Activated T-helper 17 cell treated with anti-CD3 and anti-CD28 coated beads, Interleukin-2, amount 50 U/mL, for 72 hours (primary cell): ENCODE data around the gene NEU2. TPM values are rescaled to one million over a fixed set of nuclear protein-coding genes. Genes with fewer than 3 reads are reported as not detected.
"Not testable (repeated sequence)": the region's sequence is repeated elsewhere in the genome, so short reads cannot be mapped to it uniquely, and the experiment has no call there.

Experiments used
- ATAC-seq: fragments of 150-1000 bp; cut with Tn5 transposase; replicated peaks from 2 replicates; pipeline ENCODE4 v1.10.0; 2021; ENCODE audit warnings: mild to moderate bottlenecking, moderate library complexity
- H3K27ac Mint-ChIP-seq: one replicate; pipeline ENCODE4 v1.8.0; 2022; ENCODE audit warnings: mixed read lengths
- H3K27me3 Mint-ChIP-seq: one replicate; pipeline ENCODE4 v1.8.0; 2022; ENCODE audit warnings: mixed read lengths
- H3K36me3 Mint-ChIP-seq: one replicate; pipeline ENCODE4 v1.8.0; 2022; ENCODE audit warnings: low read depth, mild to moderate bottlenecking, mixed read lengths
- H3K4me1 Mint-ChIP-seq: one replicate; pipeline ENCODE4 v1.8.0; 2022; ENCODE audit warnings: mixed read lengths
- H3K4me3 Mint-ChIP-seq: one replicate; pipeline ENCODE4 v1.8.0; 2022; ENCODE audit warnings: mild to moderate bottlenecking, mixed read lengths
- H3K9me3 Mint-ChIP-seq: one replicate; pipeline ENCODE4 v1.8.0; 2022; ENCODE audit warnings: mixed read lengths
- total RNA-seq, 2 donors: library from RNA; stranded (reverse); gene quantifications; one replicate each; pipeline ENCODE4 v1.2.3, GENCODE V29; 2022

NEU2 gene
- total RNA-seq, 2 donors from 2014 or later, result not detected

GRCh38 chr2:233052517-233052916 lies 20.0 kb downstream of the NEU2 start:
- H3K9me3 Mint-ChIP-seq, H3K4me3 Mint-ChIP-seq, H3K36me3 Mint-ChIP-seq, H3K4me1 Mint-ChIP-seq, H3K27me3 Mint-ChIP-seq, H3K27ac Mint-ChIP-seq, ATAC-seq: not testable (repeated sequence)

- peaks cover 3% of the 10 kb centered on the region for H3K4me1 Mint-ChIP-seq
- peak; percentile 84 for ATAC-seq
- H3K4me3 Mint-ChIP-seq, result peak overlapping the region; percentile 23
- no peak overlapping the region for H3K27ac Mint-ChIP-seq
- H3K27me3 Mint-ChIP-seq, result no peaks in the 10 kb centered on the region
- H3K36me3 Mint-ChIP-seq, result no peaks in the 10 kb centered on the region
- no peaks in the 10 kb centered on the region for H3K9me3 Mint-ChIP-seq
Measured at GRCh38 chr2:233053928-233054784, 21.7 kb downstream of the NEU2 start.

- Mint-ChIP-seq H3K27ac (no peak overlapping the region), H3K4me1 (peaks cover 3% of the 10 kb centered on the region), H3K27me3 (no peaks in the 10 kb centered on the region), H3K4me3 (no peak overlapping the region), H3K9me3 (no peaks in the 10 kb centered on the region), H3K36me3 (peaks cover 1% of the 10 kb centered on the region)
- no peak for ATAC-seq
Measured at GRCh38 chr2:233055362-233055761, 22.9 kb downstream of the NEU2 start.

- ATAC-seq, result no peak
- H3K27ac Mint-ChIP-seq, result peak overlapping the region; percentile 13
- H3K4me1 Mint-ChIP-seq, result peaks cover 3% of the 10 kb centered on the region
- H3K36me3 Mint-ChIP-seq, result peaks cover 19% of the 10 kb centered on the region
- H3K27me3 Mint-ChIP-seq, result no peaks in the 10 kb centered on the region
- no peaks in the 10 kb centered on the region for H3K9me3 Mint-ChIP-seq
- no peak overlapping the region for H3K4me3 Mint-ChIP-seq
Measured at GRCh38 chr2:233056961-233057605, 24.6 kb downstream of the NEU2 start.

GRCh38 chr2:233058717-233059546 lies 26.5 kb downstream of the NEU2 start:
- Mint-ChIP-seq H3K27ac (peak overlapping the region; percentile 39), H3K27me3 (no peaks in the 10 kb centered on the region), H3K36me3 (peaks cover 31% of the 10 kb centered on the region), H3K4me1 (peaks cover 6% of the 10 kb centered on the region), H3K9me3 (no peaks in the 10 kb centered on the region), H3K4me3 (peak overlapping the region; percentile 97)
- no peak for ATAC-seq

GRCh38 chr2:233059547-233059796 lies 27.0 kb downstream of the NEU2 start:
- H3K4me3 Mint-ChIP-seq, result peak overlapping the region; percentile 97
- H3K9me3 Mint-ChIP-seq, result no peaks in the 10 kb centered on the region
- ATAC-seq, result no peak
- peak overlapping the region; percentile 95 for H3K27ac Mint-ChIP-seq
- H3K27me3 Mint-ChIP-seq, result no peaks in the 10 kb centered on the region
- peaks cover 31% of the 10 kb centered on the region for H3K36me3 Mint-ChIP-seq
- H3K4me1 Mint-ChIP-seq, result peaks cover 8% of the 10 kb centered on the region

GRCh38 chr2:233059797-233060500 lies 27.5 kb downstream of the NEU2 start, which contains the start of gene INPP5D:
Gene INPP5D, plus strand, starts transcription at chr2:233060342. Its CDS starts 137 bp downstream, at chr2:233060479.
- peaks cover 11% of the 10 kb centered on the region for H3K4me1 Mint-ChIP-seq
- no peaks in the 10 kb centered on the region for H3K27me3 Mint-ChIP-seq
- H3K27ac Mint-ChIP-seq, result peak within 1 kb of the TSS; percentile 95
- peak; percentile 66 for ATAC-seq
- H3K9me3 Mint-ChIP-seq, result no peaks in the 10 kb centered on the region
- peaks cover 33% of the 10 kb centered on the region for H3K36me3 Mint-ChIP-seq
- H3K4me3 Mint-ChIP-seq, result peak within 1 kb of the TSS; percentile 97

GRCh38 chr2:233060501-233060979 lies 28.1 kb downstream of the NEU2 start:
- H3K4me3 Mint-ChIP-seq, result peak overlapping the region; percentile 97
- H3K4me1 Mint-ChIP-seq, result peaks cover 11% of the 10 kb centered on the region
- no peaks in the 10 kb centered on the region for H3K9me3 Mint-ChIP-seq
- ATAC-seq, result peak; percentile 14
- peaks cover 39% of the 10 kb centered on the region for H3K36me3 Mint-ChIP-seq
- H3K27ac Mint-ChIP-seq, result peak overlapping the region; percentile 95
- no peaks in the 10 kb centered on the region for H3K27me3 Mint-ChIP-seq

- H3K27me3 Mint-ChIP-seq, result no peaks in the 10 kb centered on the region
- H3K9me3 Mint-ChIP-seq, result no peaks in the 10 kb centered on the region
- peaks cover 11% of the 10 kb centered on the region for H3K4me1 Mint-ChIP-seq
- peaks cover 44% of the 10 kb centered on the region for H3K36me3 Mint-ChIP-seq
- H3K27ac Mint-ChIP-seq, result peak overlapping the region; percentile 95
- H3K4me3 Mint-ChIP-seq, result peak overlapping the region; percentile 97
- peak; percentile 41 for ATAC-seq
Measured at GRCh38 chr2:233060980-233061590, 28.6 kb downstream of the NEU2 start.

- peak overlapping the region; percentile 95 for H3K27ac Mint-ChIP-seq
- peaks cover 11% of the 10 kb centered on the region for H3K4me1 Mint-ChIP-seq
- no peaks in the 10 kb centered on the region for H3K9me3 Mint-ChIP-seq
- peak; percentile 70 for ATAC-seq
- peak overlapping the region; percentile 97 for H3K4me3 Mint-ChIP-seq
- peaks cover 52% of the 10 kb centered on the region for H3K36me3 Mint-ChIP-seq
- H3K27me3 Mint-ChIP-seq, result no peaks in the 10 kb centered on the region
Measured at GRCh38 chr2:233061591-233062450, 29.3 kb downstream of the NEU2 start.

GRCh38 chr2:233062451-233062850 lies 30.0 kb downstream of the NEU2 start:
- Mint-ChIP-seq H3K4me1 (peaks cover 17% of the 10 kb centered on the region), H3K36me3 (peaks cover 58% of the 10 kb centered on the region), H3K27ac (peak overlapping the region; percentile 95), H3K4me3 (peak overlapping the region; percentile 97), H3K27me3 (no peaks in the 10 kb centered on the region), H3K9me3 (no peaks in the 10 kb centered on the region)
- no peak for ATAC-seq

GRCh38 chr2:233062946-233063268 lies 30.4 kb downstream of the NEU2 start:
- ATAC-seq, result no peak
- Mint-ChIP-seq H3K36me3 (peaks cover 63% of the 10 kb centered on the region), H3K9me3 (no peaks in the 10 kb centered on the region), H3K4me1 (peaks cover 18% of the 10 kb centered on the region), H3K27ac (peak overlapping the region; percentile 95), H3K27me3 (no peaks in the 10 kb centered on the region), H3K4me3 (peak overlapping the region; percentile 97)
